NOMO-1 (cell line): ENCODE results near the gene P4HA2.
A peak's percentile ranks its signal among the peaks of the same experiment; 100 is the strongest.

Experiments
- DNase-seq, 2 experiments: peaks; one replicate each; lab custom pipeline; 2025; ENCODE audit not compliant: unreplicated experiment in 2 of 2; lab: John Stamatoyannopoulos, UW

The P4HA2 gene

GRCh38 chr5:132253008-132253441 is 25.4 kb upstream of the P4HA2 start:
- DNase-seq = peak in 1 of 2 experiments; percentile 12

DNA sequence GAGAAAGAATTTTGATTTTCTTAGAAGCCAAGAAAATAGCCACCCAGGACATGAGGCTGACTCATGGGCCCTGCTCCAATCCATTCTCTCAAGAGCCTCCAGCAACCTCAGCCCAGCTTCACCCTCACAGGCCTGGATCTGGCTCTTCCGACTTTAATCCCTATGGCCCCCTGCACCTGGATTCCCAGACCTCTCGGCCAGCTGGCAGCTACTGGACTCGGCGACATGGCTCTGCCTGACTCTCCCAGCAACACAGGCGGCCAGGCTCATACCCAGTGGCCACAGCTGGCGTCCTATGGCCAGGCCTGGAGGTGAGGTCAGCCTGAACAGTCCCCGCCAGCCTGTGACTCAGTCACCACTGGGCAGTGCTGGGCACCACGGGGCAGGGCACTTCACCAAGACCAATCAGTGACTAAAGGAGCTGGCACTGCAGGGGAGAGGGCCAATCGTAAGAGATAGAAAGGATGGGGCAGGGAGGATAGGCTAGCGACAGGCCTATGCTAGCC is 23.6 kb upstream of the P4HA2 start:
- no peak for DNase-seq

GRCh38 chr5:132250547-132250946 is 22.9 kb upstream of the P4HA2 start:
- no peak for DNase-seq

DNA sequence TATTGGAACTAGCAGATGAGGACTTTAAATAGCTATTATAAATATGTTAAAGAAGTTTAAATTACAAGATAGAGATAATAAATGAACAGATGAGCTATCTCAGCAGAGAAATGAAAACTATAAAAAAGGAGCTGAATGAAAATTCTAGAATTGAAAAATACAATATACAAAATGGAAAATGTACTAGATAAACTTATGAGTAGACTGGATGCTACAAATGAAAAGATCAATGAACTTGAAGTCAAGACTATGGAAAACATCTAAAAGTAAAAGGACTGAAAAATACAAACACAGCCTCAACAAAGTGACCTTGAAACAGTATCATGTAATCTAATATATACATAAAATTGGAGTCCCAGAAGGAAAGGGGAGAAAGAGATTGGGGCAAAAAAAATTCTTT is 19.2 kb upstream of the P4HA2 start:
- no peak for DNase-seq

DNA sequence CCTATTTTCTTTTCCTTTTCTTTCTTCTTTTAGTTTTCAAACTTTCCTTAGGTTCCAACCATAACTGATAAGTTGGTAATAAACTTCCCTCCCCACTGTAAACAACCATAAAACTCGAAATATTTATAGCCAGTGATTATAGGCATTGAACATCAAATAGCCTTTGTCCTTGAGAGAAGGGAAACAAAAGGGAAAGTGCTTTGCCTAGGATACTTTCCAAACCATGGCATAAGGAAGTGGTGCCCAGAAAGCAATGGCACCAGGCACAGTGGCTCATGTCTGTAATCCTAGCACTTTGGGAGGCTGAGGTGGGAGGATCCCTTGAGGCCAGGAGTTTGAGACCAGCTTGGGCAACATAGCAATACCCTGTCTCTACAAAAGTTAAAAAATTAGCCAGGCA is 17.9 kb upstream of the P4HA2 start:
- no peak for DNase-seq

DNA sequence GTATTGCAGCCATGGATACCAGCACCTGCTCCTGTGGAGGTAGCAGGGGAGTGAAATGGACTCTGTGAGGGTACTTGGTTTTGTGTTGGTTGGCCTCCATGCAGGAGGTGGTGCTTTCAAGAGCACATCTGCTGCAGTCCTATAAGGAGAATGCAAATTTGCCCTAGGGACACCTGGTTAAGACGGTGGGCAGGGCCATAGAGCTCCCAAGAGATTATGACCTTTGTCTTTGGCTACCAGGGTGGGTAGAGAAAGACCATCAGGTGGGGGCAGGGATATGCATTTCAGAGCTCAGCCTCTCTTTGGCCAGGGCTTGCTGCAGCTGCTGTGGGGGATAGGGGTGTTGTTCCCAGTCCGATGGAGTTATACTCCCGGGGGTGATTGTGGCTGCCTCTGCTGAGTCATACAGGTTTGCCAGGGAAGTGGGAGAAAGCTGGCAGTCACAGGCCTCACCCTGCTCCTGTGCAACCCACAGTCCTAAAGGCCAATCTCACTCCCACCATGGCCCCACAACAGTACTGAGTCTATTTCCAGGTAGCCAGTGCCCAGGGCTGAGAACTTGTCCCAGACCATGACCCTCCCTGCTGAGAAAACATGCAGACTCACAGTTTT is 15.8 kb upstream of the P4HA2 start:
- no peak for DNase-seq

GRCh38 chr5:132239776-132240175 is 12.1 kb upstream of the P4HA2 start:
- DNase-seq = no peak

GRCh38 chr5:132238901-132239500 is 11.3 kb upstream of the P4HA2 start:
- no peak for DNase-seq

DNA sequence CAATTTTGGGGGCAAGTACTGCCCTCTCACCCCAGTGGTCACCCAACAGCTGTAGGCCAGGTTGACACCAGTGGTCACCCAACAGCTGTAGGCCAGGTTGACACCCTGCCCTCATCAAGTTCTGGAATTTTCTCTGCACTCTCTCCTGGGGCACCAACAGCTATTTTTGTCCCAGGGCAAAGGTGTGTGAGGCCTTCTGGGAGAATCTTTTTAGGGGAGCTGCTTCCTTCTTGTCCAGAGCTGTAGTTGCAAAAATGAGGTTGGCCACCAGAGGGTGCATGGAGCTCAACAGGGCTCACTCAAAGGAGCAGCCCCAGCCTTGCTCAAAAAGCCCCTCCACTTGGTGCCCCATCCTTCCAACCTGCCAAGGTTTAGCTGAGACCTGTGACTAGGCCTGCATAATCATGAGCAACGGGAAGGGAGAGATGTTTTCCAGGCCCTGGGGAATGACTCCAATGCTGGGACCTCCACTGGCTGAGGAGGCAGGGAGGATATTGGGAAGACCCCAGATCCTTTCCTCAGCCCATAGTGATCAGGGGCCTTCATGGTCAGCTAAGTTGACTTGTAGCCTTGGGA is 10.6 kb upstream of the P4HA2 start:
- peak; percentile 19 to 44 for DNase-seq

DNA sequence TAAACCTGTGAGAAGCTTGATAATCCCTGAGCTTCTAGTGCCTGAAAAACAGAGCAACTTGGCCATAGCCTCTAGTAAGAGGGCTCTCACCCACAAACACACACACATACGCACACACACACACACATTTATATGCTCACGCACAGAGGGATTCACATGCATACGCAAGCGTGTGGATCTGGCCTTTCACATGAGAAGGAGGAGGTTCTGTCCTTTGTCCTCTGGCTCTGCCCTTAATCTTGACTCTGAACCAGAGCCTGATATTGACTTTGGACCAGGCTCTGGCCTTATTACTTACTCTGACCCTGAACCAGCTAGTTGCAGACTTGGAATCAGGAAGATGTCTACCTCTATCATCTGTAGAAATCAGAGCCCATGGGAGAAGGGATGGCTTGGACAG is 10.0 kb upstream of the P4HA2 start:
- DNase-seq = no peak

- DNase-seq = no peak
Measured at GRCh38 chr5:132237141-132237540, 9.5 kb upstream of the P4HA2 start.

- DNase-seq = no peak
Measured at GRCh38 chr5:132235340-132235739, 7.7 kb upstream of the P4HA2 start.

- DNase-seq = no peak
Measured at GRCh38 chr5:132234684-132235062, 7.0 kb upstream of the P4HA2 start.

DNA sequence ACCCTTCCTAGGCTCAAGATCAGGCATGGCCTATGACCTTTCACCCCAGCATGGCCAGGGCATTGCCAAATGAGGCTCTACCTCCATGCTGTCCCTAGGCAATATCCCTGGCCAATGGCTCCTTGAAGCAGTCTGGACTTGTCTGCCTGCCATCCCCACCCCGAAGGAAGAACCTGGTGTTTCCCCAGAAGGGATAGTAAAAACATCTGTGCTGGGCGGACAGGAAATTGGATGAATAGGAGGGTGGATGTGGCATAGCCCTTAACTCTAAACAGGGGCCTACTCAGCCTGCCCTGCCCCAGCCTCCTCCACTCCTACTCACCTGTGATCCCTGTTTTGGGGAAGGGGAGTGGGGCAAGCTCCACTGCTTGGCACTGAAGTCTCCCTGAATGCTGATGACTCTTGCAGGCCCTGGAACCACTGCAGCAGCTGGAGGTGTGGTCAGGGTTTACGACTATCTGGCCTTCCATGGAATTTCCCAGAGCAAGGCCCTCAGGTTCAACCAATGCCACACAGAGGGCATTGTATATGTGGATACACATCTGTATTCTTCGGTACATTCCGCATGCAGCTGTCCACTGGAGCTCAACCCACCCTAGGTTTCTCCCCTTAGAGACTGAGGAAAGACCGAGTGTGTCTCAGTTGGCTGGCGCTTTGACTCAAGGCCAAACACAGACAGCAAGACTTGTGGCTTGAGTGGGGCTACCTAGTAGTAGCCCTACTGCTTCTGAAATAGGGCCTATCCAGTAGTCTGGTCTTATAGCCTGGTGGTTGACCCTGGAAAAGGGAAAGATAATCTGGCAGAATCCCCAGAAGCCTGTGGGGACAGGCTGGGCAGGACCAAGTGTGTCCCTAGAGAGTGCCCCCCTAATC is 6.4 kb upstream of the P4HA2 start:
- DNase-seq = no peak

- DNase-seq = no peak
Measured at GRCh38 chr5:132233081-132233480, 5.4 kb upstream of the P4HA2 start.

DNA sequence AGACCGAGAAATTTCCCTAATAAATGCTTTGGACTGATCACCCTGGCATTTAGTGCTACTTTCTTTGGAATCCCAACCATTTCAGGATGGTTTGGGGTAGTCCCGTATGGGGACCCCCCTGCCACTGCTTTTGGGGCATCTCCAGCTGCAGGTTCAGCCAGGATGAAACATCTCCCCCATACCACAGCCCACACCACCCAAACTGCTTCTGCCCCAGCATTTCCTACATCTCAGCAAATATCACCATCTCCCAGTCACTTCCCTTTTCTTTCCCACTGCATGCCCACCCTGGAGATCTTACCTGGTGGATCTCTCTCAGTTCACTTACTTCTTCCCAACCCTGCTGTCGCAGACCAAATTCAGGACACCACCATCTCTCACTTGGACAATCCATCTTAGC is 4.8 kb upstream of the P4HA2 start:
- DNase-seq = no peak

GRCh38 chr5:132230871-132231270 is 3.2 kb upstream of the P4HA2 start:
- no peak for DNase-seq

- no peak for DNase-seq
Measured at GRCh38 chr5:132229236-132229635, 1.6 kb upstream of the P4HA2 start.

DNA sequence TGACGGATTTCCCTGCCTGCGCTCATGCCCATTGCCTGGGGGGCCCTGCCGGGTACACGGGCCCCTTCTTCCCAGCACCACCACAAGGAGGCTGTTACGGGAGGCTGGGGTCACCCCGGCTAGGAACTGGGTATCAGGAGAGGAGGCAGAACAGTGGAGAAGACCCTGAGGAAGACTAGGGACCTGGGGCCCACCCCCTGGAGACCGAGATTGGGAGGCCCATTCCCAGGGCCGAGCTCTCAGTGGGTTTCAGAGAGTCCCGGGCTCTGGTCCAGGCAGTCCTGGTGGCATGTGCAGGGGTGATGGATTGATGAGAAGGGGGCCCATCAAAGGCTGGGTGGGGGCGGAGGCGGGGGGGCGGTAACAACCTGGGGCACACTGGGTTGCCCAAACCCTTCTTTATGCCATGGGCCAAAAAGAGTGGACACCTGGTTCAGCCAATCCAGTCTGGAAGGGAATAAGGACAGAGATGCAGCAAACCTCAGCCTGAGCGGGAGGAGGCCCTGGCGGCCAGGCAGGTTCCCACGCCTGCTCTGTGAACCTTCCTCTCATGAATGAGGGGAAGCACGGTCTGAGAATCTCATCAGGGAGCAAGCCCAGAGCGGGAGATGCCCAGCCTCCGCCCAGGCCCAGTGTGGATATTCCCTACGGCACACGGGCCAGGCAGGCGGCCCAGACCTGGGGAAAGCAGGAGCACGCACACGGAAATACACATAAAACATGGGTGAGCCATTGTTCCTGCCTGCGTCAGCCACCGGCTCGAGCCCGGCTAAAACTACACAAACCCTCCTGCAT is 785 bp upstream of the P4HA2 start:
- no peak for DNase-seq

DNA sequence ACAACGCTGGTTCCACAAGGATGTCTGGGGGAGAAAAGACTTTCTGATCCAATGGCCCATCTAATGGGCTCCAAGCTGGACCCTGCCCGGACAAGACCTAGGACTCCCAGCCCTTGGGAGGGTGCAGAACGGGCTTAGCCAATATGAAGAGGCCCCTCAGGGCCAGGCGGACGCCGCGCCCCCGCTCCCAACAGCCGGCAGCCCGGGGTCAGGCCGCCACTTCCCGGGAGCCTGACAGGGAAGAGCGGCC is 493 bp downstream of the P4HA2 start:
- DNase-seq = no peak
